Measurements from ENCODE around the gene CELSR2.

The CELSR2 gene

DNA sequence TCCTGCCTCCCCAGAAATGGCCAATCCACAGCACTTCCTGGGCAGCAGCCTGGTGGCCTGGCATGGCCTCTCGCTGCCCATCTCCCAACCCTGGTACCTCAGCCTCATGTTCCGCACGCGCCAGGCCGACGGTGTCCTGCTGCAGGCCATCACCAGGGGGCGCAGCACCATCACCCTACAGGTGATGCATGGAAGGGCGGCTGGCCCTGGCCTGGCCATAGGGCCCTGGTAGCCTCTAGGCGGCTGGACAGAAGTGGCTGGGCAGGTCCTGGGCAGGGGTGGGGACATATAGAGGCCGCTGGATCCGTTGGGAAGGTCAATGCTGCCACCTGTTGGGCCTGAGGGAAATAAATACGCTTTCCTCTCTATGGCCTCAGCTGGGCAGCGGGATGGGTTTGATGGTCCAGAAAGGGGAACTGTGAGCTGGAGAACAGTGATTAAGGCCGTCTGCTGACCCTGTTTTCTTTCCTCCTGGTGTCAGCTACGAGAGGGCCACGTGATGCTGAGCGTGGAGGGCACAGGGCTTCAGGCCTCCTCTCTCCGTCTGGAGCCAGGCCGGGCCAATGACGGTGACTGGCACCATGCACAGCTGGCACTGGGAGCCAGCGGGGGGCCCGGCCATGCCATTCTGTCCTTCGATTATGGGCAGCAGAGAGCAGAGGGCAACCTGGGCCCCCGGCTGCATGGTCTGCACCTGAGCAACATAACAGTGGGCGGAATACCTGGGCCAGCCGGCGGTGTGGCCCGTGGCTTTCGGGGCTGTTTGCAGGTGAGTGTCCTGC is 14.4 kb downstream of the CELSR2 start (continued):
- no peak for TF ChIP-seq ZNF514 (tag by site-specific recombination; IDR thresholded peaks at IDR 0.05)
- 0 out of 2 replicates have a peak, but pooled peaks have one; percentile 39 for TF ChIP-seq ZNF501 (tag by site-specific recombination; IDR thresholded peaks at IDR 0.05)
- TF ChIP-seq ZNF660 (tag by site-specific recombination; IDR thresholded peaks at IDR 0.05): no peak
- TF ChIP-seq, protein P1, sequence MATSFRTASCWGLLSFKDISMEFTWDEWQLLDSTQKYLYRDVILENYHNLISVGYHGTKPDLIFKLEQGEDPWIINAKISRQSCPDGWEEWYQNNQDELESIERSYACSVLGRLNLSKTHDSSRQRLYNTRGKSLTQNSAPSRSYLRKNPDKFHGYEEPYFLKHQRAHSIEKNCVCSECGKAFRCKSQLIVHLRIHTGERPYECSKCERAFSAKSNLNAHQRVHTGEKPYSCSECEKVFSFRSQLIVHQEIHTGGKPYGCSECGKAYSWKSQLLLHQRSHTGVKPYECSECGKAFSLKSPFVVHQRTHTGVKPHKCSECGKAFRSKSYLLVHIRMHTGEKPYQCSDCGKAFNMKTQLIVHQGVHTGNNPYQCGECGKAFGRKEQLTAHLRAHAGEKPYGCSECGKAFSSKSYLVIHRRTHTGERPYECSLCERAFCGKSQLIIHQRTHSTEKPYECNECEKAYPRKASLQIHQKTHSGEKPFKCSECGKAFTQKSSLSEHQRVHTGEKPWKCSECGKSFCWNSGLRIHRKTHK (tag by site-specific recombination; IDR thresholded peaks at IDR 0.05): no peak
- TF ChIP-seq, protein P2, sequence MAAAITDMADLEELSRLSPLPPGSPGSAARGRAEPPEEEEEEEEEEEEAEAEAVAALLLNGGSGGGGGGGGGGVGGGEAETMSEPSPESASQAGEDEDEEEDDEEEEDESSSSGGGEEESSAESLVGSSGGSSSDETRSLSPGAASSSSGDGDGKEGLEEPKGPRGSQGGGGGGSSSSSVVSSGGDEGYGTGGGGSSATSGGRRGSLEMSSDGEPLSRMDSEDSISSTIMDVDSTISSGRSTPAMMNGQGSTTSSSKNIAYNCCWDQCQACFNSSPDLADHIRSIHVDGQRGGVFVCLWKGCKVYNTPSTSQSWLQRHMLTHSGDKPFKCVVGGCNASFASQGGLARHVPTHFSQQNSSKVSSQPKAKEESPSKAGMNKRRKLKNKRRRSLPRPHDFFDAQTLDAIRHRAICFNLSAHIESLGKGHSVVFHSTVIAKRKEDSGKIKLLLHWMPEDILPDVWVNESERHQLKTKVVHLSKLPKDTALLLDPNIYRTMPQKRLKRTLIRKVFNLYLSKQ (tag by site-specific recombination; IDR thresholded peaks at IDR 0.05; ENCODE audit: borderline replicate concordance): no peak
- TF ChIP-seq, protein P3, sequence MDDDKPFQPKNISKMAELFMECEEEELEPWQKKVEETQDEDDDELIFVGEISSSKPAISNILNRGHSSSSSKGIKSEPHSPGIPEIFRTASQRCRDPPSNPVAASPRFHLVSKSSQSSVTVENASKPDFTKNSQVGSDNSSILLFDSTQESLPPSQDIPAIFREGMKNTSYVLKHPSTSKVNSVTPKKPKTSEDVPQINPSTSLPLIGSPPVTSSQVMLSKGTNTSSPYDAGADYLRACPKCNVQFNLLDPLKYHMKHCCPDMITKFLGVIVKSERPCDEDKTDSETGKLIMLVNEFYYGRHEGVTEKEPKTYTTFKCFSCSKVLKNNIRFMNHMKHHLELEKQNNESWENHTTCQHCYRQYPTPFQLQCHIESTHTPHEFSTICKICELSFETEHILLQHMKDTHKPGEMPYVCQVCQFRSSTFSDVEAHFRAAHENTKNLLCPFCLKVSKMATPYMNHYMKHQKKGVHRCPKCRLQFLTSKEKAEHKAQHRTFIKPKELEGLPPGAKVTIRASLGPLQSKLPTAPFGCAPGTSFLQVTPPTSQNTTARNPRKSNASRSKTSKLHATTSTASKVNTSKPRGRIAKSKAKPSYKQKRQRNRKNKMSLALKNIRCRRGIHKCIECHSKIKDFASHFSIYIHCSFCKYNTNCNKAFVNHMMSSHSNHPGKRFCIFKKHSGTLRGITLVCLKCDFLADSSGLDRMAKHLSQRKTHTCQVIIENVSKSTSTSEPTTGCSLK (tag by site-specific recombination; IDR thresholded peaks at IDR 0.05): no peak
- TF ChIP-seq ZNF404 (tag by site-specific recombination; IDR thresholded peaks at IDR 0.05): no peak
- no peak for TF ChIP-seq ZNF548 (tag by site-specific recombination; IDR thresholded peaks at IDR 0.05)
- TF ChIP-seq KLF8 (tag by site-specific recombination; IDR thresholded peaks at IDR 0.05): 0 out of 2 replicates have a peak, but pooled peaks have one; percentile 44
- TF ChIP-seq ZBTB17 (tag by site-specific recombination; IDR thresholded peaks at IDR 0.05): peak; percentile 29; the same call in 1 of the 2 replicates
- TF ChIP-seq ZEB2 (tag by site-specific recombination; IDR thresholded peaks at IDR 0.05): peak; percentile 40; the same call in 1 of the 2 replicates
- peak; percentile 59 for TF ChIP-seq ZNF600 (tag by site-specific recombination; IDR thresholded peaks at IDR 0.05)

DNA sequence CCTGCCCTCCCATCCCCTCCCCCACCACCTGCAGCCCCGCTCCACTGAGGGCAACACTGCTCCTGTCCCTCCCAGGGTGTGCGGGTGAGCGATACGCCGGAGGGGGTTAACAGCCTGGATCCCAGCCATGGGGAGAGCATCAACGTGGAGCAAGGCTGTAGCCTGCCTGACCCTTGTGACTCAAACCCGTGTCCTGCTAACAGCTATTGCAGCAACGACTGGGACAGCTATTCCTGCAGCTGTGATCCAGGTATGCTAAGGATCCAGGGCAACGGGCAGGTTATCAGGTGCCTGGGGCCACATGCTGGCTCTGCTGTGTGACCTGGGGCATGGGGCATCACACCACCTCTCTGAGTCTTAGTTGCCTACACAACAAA is 15.0 kb downstream of the CELSR2 start:
- POLR2A ChIA-PET: no interaction called here
- H3K27ac ChIP-seq (ENCODE audit: extremely low read depth, low read depth, low read length): no peak overlapping the region
- no peak overlapping the region for H3K4me3 ChIP-seq (ENCODE audit: low read depth, low read length)
- H3K9me3 ChIP-seq (ENCODE audit: control insufficient read depth, insufficient read depth, low read depth, low read length): no peaks in the 10 kb centered on the region
- CTCF ChIA-PET: interaction anchor here (0.6 to 4.5 kb wide), 17 partner anchors 8 to 218 kb away, joined by 3 to 42 read pairs (median 3); partner anchors contain the start of genes SARS1 and SORT1
- H3K4me1 ChIP-seq (ENCODE audit: control insufficient read depth, insufficient read depth, low read length): no peaks in the 10 kb centered on the region
- H3K36me3 ChIP-seq (ENCODE audit: control insufficient read depth in 2 of 2, insufficient read depth in 1 of 2, low read length in 2 of 2): peaks cover 0 to 91% of the 10 kb centered on the region in 2 experiments; a peak in 1 of 3 replicates
- TF ChIP-seq, protein P4, sequence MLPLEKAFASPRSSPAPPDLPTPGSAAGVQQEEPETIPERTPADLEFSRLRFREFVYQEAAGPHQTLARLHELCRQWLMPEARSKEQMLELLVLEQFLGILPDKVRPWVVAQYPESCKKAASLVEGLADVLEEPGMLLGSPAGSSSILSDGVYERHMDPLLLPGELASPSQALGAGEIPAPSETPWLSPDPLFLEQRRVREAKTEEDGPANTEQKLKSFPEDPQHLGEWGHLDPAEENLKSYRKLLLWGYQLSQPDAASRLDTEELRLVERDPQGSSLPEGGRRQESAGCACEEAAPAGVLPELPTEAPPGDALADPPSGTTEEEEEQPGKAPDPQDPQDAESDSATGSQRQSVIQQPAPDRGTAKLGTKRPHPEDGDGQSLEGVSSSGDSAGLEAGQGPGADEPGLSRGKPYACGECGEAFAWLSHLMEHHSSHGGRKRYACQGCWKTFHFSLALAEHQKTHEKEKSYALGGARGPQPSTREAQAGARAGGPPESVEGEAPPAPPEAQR (tag by site-specific recombination; IDR thresholded peaks at IDR 0.05): no peak
- TF ChIP-seq ZNF37A (tag by site-specific recombination; IDR thresholded peaks at IDR 0.05) (no peak), ZFP3 (tag by site-specific recombination; IDR thresholded peaks at IDR 0.05; ENCODE audit: low read depth) (no peak), EGR2 (tag by site-specific recombination; IDR thresholded peaks at IDR 0.05; ENCODE audit: low read depth) (no peak), ZNF184 (tag by site-specific recombination; IDR thresholded peaks at IDR 0.05) (no peak), HOXD13 (CRISPR knock-in tag; IDR thresholded peaks at IDR 0.05; ENCODE audit: borderline replicate concordance) (no peak), SP3 (tag by site-specific recombination; IDR thresholded peaks at IDR 0.05) (no peak), ZBTB1 (tag by site-specific recombination; IDR thresholded peaks at IDR 0.05) (no peak), ZNF777 (tag by site-specific recombination; IDR thresholded peaks at IDR 0.05; ENCODE audit: borderline replicate concordance) (no peak), PRDM1 (tag by site-specific recombination; IDR thresholded peaks at IDR 0.05) (no peak), ZNF211 (tag by site-specific recombination; IDR thresholded peaks at IDR 0.05; ENCODE audit: low read depth) (no peak)
- TF ChIP-seq, protein P5, sequence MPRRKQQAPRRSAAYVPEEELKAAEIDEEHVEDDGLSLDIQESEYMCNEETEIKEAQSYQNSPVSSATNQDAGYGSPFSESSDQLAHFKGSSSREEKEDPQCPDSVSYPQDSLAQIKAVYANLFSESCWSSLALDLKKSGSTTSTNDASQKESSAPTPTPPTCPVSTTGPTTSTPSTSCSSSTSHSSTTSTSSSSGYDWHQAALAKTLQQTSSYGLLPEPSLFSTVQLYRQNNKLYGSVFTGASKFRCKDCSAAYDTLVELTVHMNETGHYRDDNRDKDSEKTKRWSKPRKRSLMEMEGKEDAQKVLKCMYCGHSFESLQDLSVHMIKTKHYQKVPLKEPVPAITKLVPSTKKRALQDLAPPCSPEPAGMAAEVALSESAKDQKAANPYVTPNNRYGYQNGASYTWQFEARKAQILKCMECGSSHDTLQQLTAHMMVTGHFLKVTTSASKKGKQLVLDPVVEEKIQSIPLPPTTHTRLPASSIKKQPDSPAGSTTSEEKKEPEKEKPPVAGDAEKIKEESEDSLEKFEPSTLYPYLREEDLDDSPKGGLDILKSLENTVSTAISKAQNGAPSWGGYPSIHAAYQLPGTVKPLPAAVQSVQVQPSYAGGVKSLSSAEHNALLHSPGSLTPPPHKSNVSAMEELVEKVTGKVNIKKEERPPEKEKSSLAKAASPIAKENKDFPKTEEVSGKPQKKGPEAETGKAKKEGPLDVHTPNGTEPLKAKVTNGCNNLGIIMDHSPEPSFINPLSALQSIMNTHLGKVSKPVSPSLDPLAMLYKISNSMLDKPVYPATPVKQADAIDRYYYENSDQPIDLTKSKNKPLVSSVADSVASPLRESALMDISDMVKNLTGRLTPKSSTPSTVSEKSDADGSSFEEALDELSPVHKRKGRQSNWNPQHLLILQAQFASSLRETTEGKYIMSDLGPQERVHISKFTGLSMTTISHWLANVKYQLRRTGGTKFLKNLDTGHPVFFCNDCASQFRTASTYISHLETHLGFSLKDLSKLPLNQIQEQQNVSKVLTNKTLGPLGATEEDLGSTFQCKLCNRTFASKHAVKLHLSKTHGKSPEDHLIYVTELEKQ (tag by site-specific recombination; IDR thresholded peaks at IDR 0.05; ENCODE audit: borderline replicate concordance): no peak
- TF ChIP-seq, protein P6, sequence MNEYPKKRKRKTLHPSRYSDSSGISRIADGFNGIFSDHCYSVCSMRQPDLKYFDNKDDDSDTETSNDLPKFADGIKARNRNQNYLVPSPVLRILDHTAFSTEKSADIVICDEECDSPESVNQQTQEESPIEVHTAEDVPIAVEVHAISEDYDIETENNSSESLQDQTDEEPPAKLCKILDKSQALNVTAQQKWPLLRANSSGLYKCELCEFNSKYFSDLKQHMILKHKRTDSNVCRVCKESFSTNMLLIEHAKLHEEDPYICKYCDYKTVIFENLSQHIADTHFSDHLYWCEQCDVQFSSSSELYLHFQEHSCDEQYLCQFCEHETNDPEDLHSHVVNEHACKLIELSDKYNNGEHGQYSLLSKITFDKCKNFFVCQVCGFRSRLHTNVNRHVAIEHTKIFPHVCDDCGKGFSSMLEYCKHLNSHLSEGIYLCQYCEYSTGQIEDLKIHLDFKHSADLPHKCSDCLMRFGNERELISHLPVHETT (tag by site-specific recombination; IDR thresholded peaks at IDR 0.05): no peak
